Stomach smooth muscle (tissue), 2 donors: ENCODE measurements around the gene RAB17.

Source experiments
- H3K27ac ChIP-seq: one replicate; pipeline ENCODE4 v1.7.0; 2013; ENCODE audit warnings: mild to moderate bottlenecking, low read length, inconsistent platforms
- H3K27me3 ChIP-seq, 2 donors: one replicate each; pipeline ENCODE4 v1.7.0; 2013; ENCODE audit warnings: low read length in 2 of 2; ENCODE audit not compliant: insufficient read depth in 2 of 2, control insufficient read depth in 1 of 2
- H3K36me3 ChIP-seq, 2 donors: one replicate each; pipeline ENCODE4 v1.7.0; 2013; ENCODE audit warnings: low read length in 2 of 2; ENCODE audit not compliant: control insufficient read depth in 2 of 2, insufficient read depth in 2 of 2
- H3K4me1 ChIP-seq: one replicate; pipeline ENCODE4 v1.7.0; 2013; ENCODE audit warnings: low read length; ENCODE audit not compliant: control insufficient read depth, insufficient read depth
- H3K4me3 ChIP-seq, 2 donors: one replicate each; pipeline ENCODE4 v1.7.0; 2013; ENCODE audit warnings: low read length in 2 of 2
- H3K9ac ChIP-seq, 2 donors: one replicate each; pipeline ENCODE4 v1.7.0; 2013; ENCODE audit warnings: low read length in 2 of 2, mild to moderate bottlenecking in 1 of 2
- H3K9me3 ChIP-seq, 2 donors: one replicate each; pipeline ENCODE4 v1.7.0; 2013; ENCODE audit warnings: low read length in 2 of 2; ENCODE audit not compliant: control insufficient read depth in 2 of 2
- donor health status: healthy.
- donor health status: Pancreatic carcinoma.

The RAB17 gene

GRCh38 chr2:237574894-237575868 is 15.4 kb downstream of the RAB17 start:
- Histone ChIP-seq H3K9ac (no peak overlapping the region), H3K36me3 (no peaks in the 10 kb centered on the region), H3K9me3 (no peaks in the 10 kb centered on the region), H3K4me3 (no peak overlapping the region), H3K27me3 (no peaks in the 10 kb centered on the region), H3K4me1 (peaks cover 19% of the 10 kb centered on the region), H3K27ac (no peak overlapping the region)

- no peak overlapping the region for H3K4me3 ChIP-seq
- no peaks in the 10 kb centered on the region for H3K27me3 ChIP-seq
- no peak overlapping the region for H3K27ac ChIP-seq
- no peaks in the 10 kb centered on the region for H3K36me3 ChIP-seq
- H3K9me3 ChIP-seq: no peaks in the 10 kb centered on the region
- no peak overlapping the region for H3K9ac ChIP-seq
- H3K4me1 ChIP-seq: peaks cover 19% of the 10 kb centered on the region
Observed at GRCh38 chr2:237574467-237574866, 16.1 kb downstream of the RAB17 start.

- Histone ChIP-seq H3K27me3 (no peaks in the 10 kb centered on the region), H3K36me3 (no peaks in the 10 kb centered on the region), H3K9me3 (no peaks in the 10 kb centered on the region), H3K4me1 (peaks cover 19% of the 10 kb centered on the region), H3K4me3 (no peak overlapping the region), H3K27ac (no peak overlapping the region), H3K9ac (no peak overlapping the region)
Observed at GRCh38 chr2:237573721-237574415, 16.7 kb downstream of the RAB17 start.

- Histone ChIP-seq H3K27me3 (no peaks in the 10 kb centered on the region), H3K27ac (no peak overlapping the region), H3K36me3 (no peaks in the 10 kb centered on the region), H3K4me1 (peaks cover 19% of the 10 kb centered on the region), H3K4me3 (no peak overlapping the region), H3K9me3 (no peaks in the 10 kb centered on the region), H3K9ac (no peak overlapping the region)
Observed at GRCh38 chr2:237572742-237573101, 17.8 kb downstream of the RAB17 start.

GRCh38 chr2:237572021-237572741 is 18.4 kb downstream of the RAB17 start:
- no peak overlapping the region for H3K27ac ChIP-seq
- H3K9ac ChIP-seq: peak overlapping the region in 1 of 2 donors; percentile 67
- no peaks in the 10 kb centered on the region for H3K36me3 ChIP-seq
- no peaks in the 10 kb centered on the region for H3K27me3 ChIP-seq
- no peaks in the 10 kb centered on the region for H3K9me3 ChIP-seq
- peak overlapping the region; percentile 64 to 68 for H3K4me3 ChIP-seq
- H3K4me1 ChIP-seq: peaks cover 19% of the 10 kb centered on the region

GRCh38 chr2:237571551-237571950 is 19.0 kb downstream of the RAB17 start:
- no peaks in the 10 kb centered on the region for H3K9me3 ChIP-seq
- no peaks in the 10 kb centered on the region for H3K27me3 ChIP-seq
- no peak overlapping the region for H3K27ac ChIP-seq
- no peaks in the 10 kb centered on the region for H3K36me3 ChIP-seq
- H3K4me1 ChIP-seq: peaks cover 19% of the 10 kb centered on the region
- no peak overlapping the region for H3K9ac ChIP-seq
- H3K4me3 ChIP-seq: no peak overlapping the region

- H3K27ac ChIP-seq: no peak overlapping the region
- no peaks in the 10 kb centered on the region for H3K36me3 ChIP-seq
- no peak overlapping the region for H3K4me3 ChIP-seq
- H3K9ac ChIP-seq: no peak overlapping the region
- H3K4me1 ChIP-seq: peaks cover 19% of the 10 kb centered on the region
- H3K9me3 ChIP-seq: no peaks in the 10 kb centered on the region
- H3K27me3 ChIP-seq: no peaks in the 10 kb centered on the region
Observed at GRCh38 chr2:237570776-237571335, 19.7 kb downstream of the RAB17 start.

- Histone ChIP-seq H3K9me3 (no peaks in the 10 kb centered on the region), H3K27me3 (peaks cover 0 to 1% of the 10 kb centered on the region in 2 donors), H3K4me3 (no peak overlapping the region), H3K4me1 (peaks cover 13% of the 10 kb centered on the region), H3K9ac (no peak overlapping the region), H3K27ac (no peak overlapping the region), H3K36me3 (no peaks in the 10 kb centered on the region)
Observed at GRCh38 chr2:237569896-237570295, 20.6 kb downstream of the RAB17 start.

GRCh38 chr2:237569041-237569440 is 21.5 kb downstream of the RAB17 start:
- Histone ChIP-seq H3K4me3 (no peak overlapping the region), H3K27ac (no peak overlapping the region), H3K27me3 (peaks cover 0 to 9% of the 10 kb centered on the region in 2 donors), H3K4me1 (peaks cover 13% of the 10 kb centered on the region), H3K9me3 (no peaks in the 10 kb centered on the region), H3K9ac (no peak overlapping the region), H3K36me3 (no peaks in the 10 kb centered on the region)

GRCh38 chr2:237568121-237568660 is 22.3 kb downstream of the RAB17 start:
- Histone ChIP-seq H3K4me1 (peaks cover 13% of the 10 kb centered on the region), H3K27me3 (peaks cover 0 to 9% of the 10 kb centered on the region in 2 donors), H3K27ac (no peak overlapping the region), H3K9me3 (no peaks in the 10 kb centered on the region), H3K9ac (no peak overlapping the region), H3K4me3 (no peak overlapping the region), H3K36me3 (no peaks in the 10 kb centered on the region)
